HepG2 (cell line): Measurements from ENCODE around the gene RAB22A. TPM values are rescaled to one million over a fixed set of nuclear protein-coding genes. Genes with fewer than 3 reads are reported as not detected.

ENCODE experiments used
- AHR ChIP-seq: IDR thresholded peaks from 2 replicates; pipeline ENCODE4 v1.6.1; 2018; ENCODE audit warnings: missing genetic modification reagents, missing compliant biosample characterization
- BCL3 ChIP-seq: sonication (generic); formaldehyde crosslinking; IDR thresholded peaks from 2 replicates; pipeline ENCODE4 v1.5.1; 2020; ENCODE audit warnings: mild to moderate bottlenecking, missing genetic modification reagents, moderate library complexity
- BRD4 ChIP-seq: sonication (generic); formaldehyde crosslinking; IDR thresholded peaks from 2 replicates; pipeline ENCODE4 v1.4.0; 2020; ENCODE audit warnings: missing genetic modification reagents
- EHMT2 ChIP-seq: fragments of 200-600 bp; sonication (generic); IDR thresholded peaks from 2 replicates; pipeline ENCODE4 v1.7.0; 2017; ENCODE audit warnings: antibody characterized with exemption, low read depth, low read length, borderline replicate concordance
- FLYWCH1 ChIP-seq: sonication (generic); formaldehyde crosslinking; IDR thresholded peaks from 2 replicates; pipeline ENCODE4 v1.8.1; 2023; ENCODE audit warnings: mild to moderate bottlenecking, missing genetic modification reagents
- HDAC6 ChIP-seq: fragments of 200-600 bp; sonication (generic); IDR thresholded peaks from 2 replicates; pipeline ENCODE4 v1.7.0; 2017; ENCODE audit warnings: mild to moderate bottlenecking, antibody characterized with exemption, low read length, low read depth
- HES4 ChIP-seq: sonication (generic); formaldehyde crosslinking; IDR thresholded peaks from 2 replicates; pipeline ENCODE4 v1.9.0; 2021; ENCODE audit warnings: mild to moderate bottlenecking, missing genetic modification reagents, borderline replicate concordance
- HNRNPLL ChIP-seq: fragments of 200-400 bp; formaldehyde crosslinking; IDR thresholded peaks from 2 replicates; pipeline ENCODE4 v1.6.1; 2017; ENCODE audit warnings: mild to moderate bottlenecking, low read depth, low read length; ENCODE audit not compliant: poor library complexity, severe bottlenecking
- MAFF ChIP-seq: IDR thresholded peaks from 2 replicates; pipeline ENCODE4 v1.6.1; 2011; ENCODE audit warnings: low read depth, low read length, improper control_type of control experiment
- MED13 ChIP-seq: sonication (generic); formaldehyde crosslinking; IDR thresholded peaks from 2 replicates; pipeline ENCODE4 v1.5.0; 2020; ENCODE audit warnings: missing genetic modification reagents
- PLRG1 ChIP-seq: fragments of 450-650 bp; conservative IDR thresholded peaks from 2 replicates; pipeline ENCODE4 v1.6.1; 2016
- PRDM4 ChIP-seq: sonication (generic); formaldehyde crosslinking; IDR thresholded peaks from 2 replicates; pipeline ENCODE4 v1.9.0; 2021; ENCODE audit warnings: missing genetic modification reagents, borderline replicate concordance
- SOX5 ChIP-seq: IDR thresholded peaks from 2 replicates; pipeline ENCODE4 v1.6.1; 2016; ENCODE audit warnings: borderline replicate concordance
- TBX3 ChIP-seq: fragments of 450-650 bp; IDR thresholded peaks from 2 replicates; pipeline ENCODE4 v1.6.1; 2017; ENCODE audit warnings: antibody characterized with exemption, mild to moderate bottlenecking, inconsistent platforms, borderline replicate concordance
- TERF1 ChIP-seq: sonication (generic); formaldehyde crosslinking; IDR thresholded peaks from 2 replicates; pipeline ENCODE4 v1.8.0; 2022; ENCODE audit warnings: mild to moderate bottlenecking, missing genetic modification reagents, moderate library complexity
- TFAP4 ChIP-seq: sonication (generic); IDR thresholded peaks from 2 replicates; pipeline ENCODE4 v1.6.1; 2016; ENCODE audit warnings: low read depth, borderline replicate concordance
- THYN1 ChIP-seq: sonication (generic); formaldehyde crosslinking; IDR thresholded peaks from 2 replicates; pipeline ENCODE4 v1.8.1; 2023; ENCODE audit warnings: low read depth, mild to moderate bottlenecking, moderate library complexity, missing genetic modification reagents, borderline replicate concordance
- TRIM24 ChIP-seq: sonication (generic); formaldehyde crosslinking; IDR thresholded peaks from 2 replicates; pipeline ENCODE4 v1.8.0; 2022; ENCODE audit warnings: mild to moderate bottlenecking, missing genetic modification reagents
- ZFY ChIP-seq: sonication (generic); formaldehyde crosslinking; IDR thresholded peaks from 2 replicates; pipeline ENCODE4 v1.4.0; 2020; ENCODE audit warnings: missing genetic modification reagents
- ZNF256 ChIP-seq: sonication (generic); formaldehyde crosslinking; conservative IDR thresholded peaks from 2 replicates; pipeline ENCODE4 v1.4.0; 2020; ENCODE audit warnings: missing genetic modification reagents
- ZNF275 ChIP-seq: sonication (generic); formaldehyde crosslinking; IDR thresholded peaks from 2 replicates; pipeline ENCODE4 v1.8.0; 2022; ENCODE audit warnings: missing genetic modification reagents, mild to moderate bottlenecking, inconsistent platforms, borderline replicate concordance
- ZNF790 ChIP-seq: sonication (generic); formaldehyde crosslinking; IDR thresholded peaks from 2 replicates; pipeline ENCODE4 v1.8.0; 2022; ENCODE audit warnings: missing genetic modification reagents, mild to moderate bottlenecking, borderline replicate concordance
- ZNF879 ChIP-seq: sonication (generic); formaldehyde crosslinking; IDR thresholded peaks from 2 replicates; pipeline ENCODE4 v1.8.1; 2023; ENCODE audit warnings: missing genetic modification reagents
- polyA plus RNA-seq, 8 experiments: library from polyadenylated mRNA; depleted of rRNA in 3 of 8; stranded (reverse) in 7 of 8; unstranded in 1 of 8; fragments of >200 nt; fragmentation: Illumina TruSeq in 4 of 8; extraction: Trizol in 4 of 8; gene quantifications; 2 replicates each; pipeline versions ENCODE4 v1.2.1 to v1.2.3, GENCODE V29; 2011 to 2016; ENCODE audit warnings: low read depth in 4 of 8, missing spikeins in 1 of 8, mixed read lengths in 1 of 8; ENCODE audit not compliant: insufficient read depth in 1 of 8
- total RNA-seq, 5 experiments: library from RNA; depleted of rRNA; stranded (reverse); fragments of >200 nt; fragmentation: Illumina TruSeq; extraction: Trizol; gene quantifications; 2 replicates each; pipeline ENCODE4 v1.2.3, GENCODE V29; 2016; ENCODE audit warnings: low read depth in 1 of 5

The RAB22A gene
- total and polyA plus RNA-seq, 2 of the 13 experiments (the other 11 are each of a cell fraction or from before 2014, with no cell fraction given), result 10.7 to 11.2 TPM

- TF ChIP-seq ZNF275, result no peak
- TF ChIP-seq PLRG1, result no peak
- no peak for TF ChIP-seq TFAP4
- TF ChIP-seq TBX3, result no peak
- TF ChIP-seq MAFF, result no peak
- 0 out of 2 replicates have a peak, but pooled peaks have one; percentile 57 for TF ChIP-seq BRD4 (CRISPR knock-in tag)
- no peak for TF ChIP-seq HDAC6
- TF ChIP-seq FLYWCH1, result no peak
- peak; percentile 40; the same call in 1 of the 2 replicates for TF ChIP-seq AHR
- TF ChIP-seq THYN1 (CRISPR knock-in tag), result no peak
- TF ChIP-seq SOX5, result no peak
- TF ChIP-seq ZNF879, result no peak
- no peak for TF ChIP-seq ZNF790 (CRISPR knock-in tag)
- peak; percentile 81 for TF ChIP-seq BCL3 (CRISPR knock-in tag)
- TF ChIP-seq TERF1 (CRISPR knock-in tag), result 0 out of 2 replicates have a peak, but pooled peaks have one; percentile 83
- no peak for TF ChIP-seq EHMT2
- TF ChIP-seq HNRNPLL, result no peak
- TF ChIP-seq TRIM24 (CRISPR knock-in tag), result no peak
- TF ChIP-seq PRDM4 (CRISPR knock-in tag), result no peak
- no peak for TF ChIP-seq MED13 (CRISPR knock-in tag)
- peak; percentile 99 for TF ChIP-seq ZFY
- peak; percentile 92 for TF ChIP-seq HES4 (CRISPR knock-in tag)
- no peak for TF ChIP-seq ZNF256
These were observed at the start of gene RAB22A (continued) for GRCh38 chr20:58309591-58310290.
